ENCODE results near the gene MYO9B. TPM values are rescaled to one million over a fixed set of nuclear protein-coding genes. Genes with fewer than 3 reads are reported as not detected.

The MYO9B gene
- polyA plus RNA-seq, 1 donor (not counting 4 experiments of a cell fraction or from before 2014, with no cell fraction given): 14.3 TPM

- Histone ChIP-seq H4K20me1 (ENCODE audit: control insufficient read depth, extremely low read depth, insufficient read depth, low read length) (no peaks in the 10 kb centered on the region), H3K27me3 (ENCODE audit: control insufficient read depth, extremely low read depth, insufficient read depth, low read length) (no peaks in the 10 kb centered on the region), H3K4me2 (ENCODE audit: control insufficient read depth, extremely low read depth, insufficient read depth, low read depth, low read length) (peak overlapping the region; percentile 88), H3K9me3 (ENCODE audit: control insufficient read depth, low read depth, low read length) (no peaks in the 10 kb centered on the region), H3K27ac (ENCODE audit: control insufficient read depth, insufficient read depth, low read length) (peak overlapping the region; percentile 91), H3K4me3 (ENCODE audit: control insufficient read depth in 2 of 3, extremely low read depth in 1 of 3, insufficient read depth in 2 of 3, low read depth in 1 of 3, low read length in 3 of 3) (peak overlapping the region in 2 of 3 experiments; percentile 34 to 58), H3K36me3 (ENCODE audit: control insufficient read depth in 2 of 2, extremely low read depth in 1 of 2, insufficient read depth in 2 of 2, low read length in 2 of 2) (peaks cover under 1 to 3% of the 10 kb centered on the region in 2 experiments), H3K9ac (ENCODE audit: control insufficient read depth, extremely low read depth, insufficient read depth, low read length) (peak overlapping the region; percentile 74), H3K4me1 (ENCODE audit: control insufficient read depth, extremely low read depth, insufficient read depth, low read length) (peaks cover 16% of the 10 kb centered on the region), H3K9me1 (ENCODE audit: control insufficient read depth, extremely low read depth, insufficient read depth, low read length) (peaks cover 2% of the 10 kb centered on the region), H2AFZ (ENCODE audit: control insufficient read depth, low read length) (peak overlapping the region; percentile 86), H3K79me2 (ENCODE audit: control insufficient read depth, insufficient read depth, low read length) (peaks cover 11% of the 10 kb centered on the region)
- dilution Hi-C loops (cut with MboI; ENCODE audit: extremely low pct_ligation_motif_present, low sequenced_read_pairs): no loop called here
- DNase-seq (ENCODE audit: low read depth, low spot score): no peak
- no peak for FAIRE-seq
- TF ChIP-seq EZH2 (IDR thresholded peaks at IDR 0.05; ENCODE audit: low read length) (no peak), CTCF (optimal IDR thresholded peaks at IDR 0.05 in 1 of 3, IDR thresholded peaks at IDR 0.05 in 1 of 3, conservative IDR thresholded peaks at IDR 0.05 in 1 of 3; ENCODE audit: extremely low read depth in 1 of 3, insufficient read depth in 2 of 3, low read length in 3 of 3) (no peak)
These were observed 60.4 kb downstream of the MYO9B start for GRCh38 chr19:17136021-17136420.

- H3K36me3 ChIP-seq (ENCODE audit: control insufficient read depth in 2 of 2, extremely low read depth in 1 of 2, insufficient read depth in 2 of 2, low read length in 2 of 2): peaks cover 3 to 6% of the 10 kb centered on the region in 2 experiments
- FAIRE-seq: no peak
- no peaks in the 10 kb centered on the region for H3K27me3 ChIP-seq (ENCODE audit: control insufficient read depth, extremely low read depth, insufficient read depth, low read length)
- H3K4me2 ChIP-seq (ENCODE audit: control insufficient read depth, extremely low read depth, insufficient read depth, low read depth, low read length): no peak overlapping the region
- peaks cover 16% of the 10 kb centered on the region for H3K4me1 ChIP-seq (ENCODE audit: control insufficient read depth, extremely low read depth, insufficient read depth, low read length)
- no peak for DNase-seq (ENCODE audit: low read depth, low spot score)
- TF ChIP-seq EZH2 (IDR thresholded peaks at IDR 0.05; ENCODE audit: low read length): no peak
- no peak for TF ChIP-seq CTCF (optimal IDR thresholded peaks at IDR 0.05 in 1 of 3, IDR thresholded peaks at IDR 0.05 in 1 of 3, conservative IDR thresholded peaks at IDR 0.05 in 1 of 3; ENCODE audit: extremely low read depth in 1 of 3, insufficient read depth in 2 of 3, low read length in 3 of 3)
- H3K79me2 ChIP-seq (ENCODE audit: control insufficient read depth, insufficient read depth, low read length): peaks cover 11% of the 10 kb centered on the region
- peak overlapping the region; percentile 91 for H3K27ac ChIP-seq (ENCODE audit: control insufficient read depth, insufficient read depth, low read length)
- peaks cover 2% of the 10 kb centered on the region for H3K9me1 ChIP-seq (ENCODE audit: control insufficient read depth, extremely low read depth, insufficient read depth, low read length)
- no peak overlapping the region for H2AFZ ChIP-seq (ENCODE audit: control insufficient read depth, low read length)
- no peaks in the 10 kb centered on the region for H3K9me3 ChIP-seq (ENCODE audit: control insufficient read depth, low read depth, low read length)
- no peak overlapping the region for H3K4me3 ChIP-seq (ENCODE audit: control insufficient read depth in 2 of 3, extremely low read depth in 1 of 3, insufficient read depth in 2 of 3, low read depth in 1 of 3, low read length in 3 of 3)
- dilution Hi-C loops (cut with MboI; ENCODE audit: extremely low pct_ligation_motif_present, low sequenced_read_pairs): no loop called here
- no peaks in the 10 kb centered on the region for H4K20me1 ChIP-seq (ENCODE audit: control insufficient read depth, extremely low read depth, insufficient read depth, low read length)
- no peak overlapping the region for H3K9ac ChIP-seq (ENCODE audit: control insufficient read depth, extremely low read depth, insufficient read depth, low read length)
These were observed 61.0 kb downstream of the MYO9B start for GRCh38 chr19:17136617-17137016.
